WTC11 (cell line): ENCODE measurements around the gene PRRC2A. TPM values are rescaled to one million over a fixed set of nuclear protein-coding genes. Genes with fewer than 3 reads are reported as not detected.

ENCODE experiments used
- ATAC-seq: fragments of 200-7000 bp; cut with Tn5 transposase; 2 replicates; pipeline ENCODE4 v1.10.0; 2021; ENCODE audit warnings: mild to moderate bottlenecking, moderate library complexity
- CTCF ChIA-PET: fragments of 300-600 bp; sonication (Branson Sonifier 250); formaldehyde crosslinking; loops from one replicate; lab custom pipeline; 2021; ENCODE audit warnings: antibody characterized with exemption; lab: Charles Lee
- POLR2A ChIA-PET: fragments of 350-600 bp; sonication (Branson Sonifier 250); formaldehyde crosslinking; loops from one replicate; lab custom pipeline; 2021; ENCODE audit warnings: antibody characterized with exemption; lab: Charles Lee
- DNase-seq: peaks from one replicate; pipeline ENCODE4 v3.0.0; 2021; ENCODE audit warnings: low spot score
- H3K27ac Mint-ChIP-seq: 2 replicates; pipeline ENCODE4 v1.8.0; 2021; ENCODE audit warnings: mixed read lengths
- H3K27me3 Mint-ChIP-seq: 2 replicates; pipeline ENCODE4 v1.8.0; 2021; ENCODE audit warnings: low read depth, mild to moderate bottlenecking, moderate library complexity, mixed read lengths
- H3K36me3 Mint-ChIP-seq: 2 replicates; pipeline ENCODE4 v1.8.0; 2021; ENCODE audit warnings: mixed read lengths
- H3K4me1 Mint-ChIP-seq: 2 replicates; pipeline ENCODE4 v1.8.0; 2022; ENCODE audit warnings: mixed read lengths
- H3K4me3 Mint-ChIP-seq: 2 replicates; pipeline ENCODE4 v1.8.0; 2021; ENCODE audit warnings: mild to moderate bottlenecking, moderate library complexity, mixed read lengths
- H3K9me3 Mint-ChIP-seq: 2 replicates; pipeline ENCODE4 v1.8.0; 2021; ENCODE audit warnings: mixed read lengths
- AR ChIP-seq: fragments of 250-450 bp; sonication (Bioruptor Pico); IDR thresholded peaks from 2 replicates; pipeline ENCODE4 v1.9.0; 2021; ENCODE audit warnings: mild to moderate bottlenecking
- E2F4 ChIP-seq: sonication (generic); formaldehyde crosslinking; IDR thresholded peaks from 2 replicates; pipeline ENCODE4 v1.8.1; 2022; ENCODE audit warnings: low read depth, mild to moderate bottlenecking, moderate library complexity, missing genetic modification reagents, borderline replicate concordance
- E2F5 ChIP-seq: sonication (generic); formaldehyde crosslinking; IDR thresholded peaks from 2 replicates; pipeline ENCODE4 v1.8.1; 2022; ENCODE audit warnings: mild to moderate bottlenecking, moderate library complexity, missing genetic modification reagents
- ELF4 ChIP-seq: sonication (generic); formaldehyde crosslinking; IDR thresholded peaks from 2 replicates; pipeline ENCODE4 v1.8.1; 2022; ENCODE audit warnings: low read depth, mild to moderate bottlenecking, moderate library complexity, missing genetic modification reagents
- FOXK1 ChIP-seq: sonication (generic); formaldehyde crosslinking; IDR thresholded peaks from 2 replicates; pipeline ENCODE4 v1.8.0; 2022; ENCODE audit warnings: mild to moderate bottlenecking, moderate library complexity, missing genetic modification reagents
- FOXP1 ChIP-seq: sonication (generic); formaldehyde crosslinking; IDR thresholded peaks from 2 replicates; pipeline ENCODE4 v1.8.0; 2022; ENCODE audit warnings: missing genetic modification reagents, mild to moderate bottlenecking, moderate library complexity, borderline replicate concordance
- GTF2I ChIP-seq: fragments of 250-450 bp; sonication (Bioruptor Pico); conservative IDR thresholded peaks from 2 replicates; pipeline ENCODE4 v1.4.0; 2021; ENCODE audit warnings: mild to moderate bottlenecking
- HMGA2 ChIP-seq: fragments of 250-450 bp; sonication (Bioruptor Pico); IDR thresholded peaks from 2 replicates; pipeline ENCODE4 v1.4.0; 2021; ENCODE audit warnings: mild to moderate bottlenecking, moderate library complexity
- IRF2 ChIP-seq: sonication (generic); formaldehyde crosslinking; IDR thresholded peaks from 2 replicates; pipeline ENCODE4 v1.8.0; 2022; ENCODE audit warnings: low read depth, missing genetic modification reagents, borderline replicate concordance
- JAZF1 ChIP-seq: fragments of 250-450 bp; sonication (Bioruptor Pico); IDR thresholded peaks from 2 replicates; pipeline ENCODE4 v1.9.0; 2021; ENCODE audit warnings: moderate library complexity, mild to moderate bottlenecking, inconsistent platforms
- KAT7 ChIP-seq: sonication (generic); formaldehyde crosslinking; IDR thresholded peaks from 2 replicates; pipeline ENCODE4 v1.8.1; 2023; ENCODE audit warnings: missing genetic modification reagents, mild to moderate bottlenecking, borderline replicate concordance
- NR3C1 ChIP-seq: sonication (generic); formaldehyde crosslinking; conservative IDR thresholded peaks from 2 replicates; pipeline ENCODE4 v1.8.1; 2023; ENCODE audit warnings: low read depth, mild to moderate bottlenecking, missing genetic modification reagents
- SMAD3 ChIP-seq: sonication (generic); formaldehyde crosslinking; IDR thresholded peaks from 2 replicates; pipeline ENCODE4 v1.8.0; 2022; ENCODE audit warnings: missing genetic modification reagents, mild to moderate bottlenecking, borderline replicate concordance
- SOX15 ChIP-seq: fragments of 250-450 bp; sonication (Bioruptor Pico); IDR thresholded peaks from 2 replicates; pipeline ENCODE4 v1.9.0; 2021; ENCODE audit warnings: mild to moderate bottlenecking
- TCF7 ChIP-seq: sonication (generic); formaldehyde crosslinking; IDR thresholded peaks from 2 replicates; pipeline ENCODE4 v1.8.0; 2022; ENCODE audit warnings: mild to moderate bottlenecking, low read depth, missing genetic modification reagents, moderate library complexity
- TEAD1 ChIP-seq: sonication (generic); formaldehyde crosslinking; IDR thresholded peaks from 2 replicates; pipeline ENCODE4 v1.8.0; 2022; ENCODE audit warnings: mild to moderate bottlenecking, missing genetic modification reagents
- USF1 ChIP-seq: sonication (generic); formaldehyde crosslinking; IDR thresholded peaks from 2 replicates; pipeline ENCODE4 v1.8.0; 2022; ENCODE audit warnings: mild to moderate bottlenecking, missing genetic modification reagents
- USF2 ChIP-seq: sonication (generic); formaldehyde crosslinking; IDR thresholded peaks from 2 replicates; pipeline ENCODE4 v1.8.1; 2023; ENCODE audit warnings: mild to moderate bottlenecking, missing genetic modification reagents, moderate library complexity
- ZNF219 ChIP-seq: sonication (generic); formaldehyde crosslinking; IDR thresholded peaks from 2 replicates; pipeline ENCODE4 v1.8.0; 2023; ENCODE audit warnings: missing genetic modification reagents, mild to moderate bottlenecking, borderline replicate concordance
- ZNF425 ChIP-seq: fragments of 250-450 bp; sonication (Bioruptor Pico); conservative IDR thresholded peaks from 2 replicates; pipeline ENCODE4 v1.9.0; 2021; ENCODE audit warnings: mild to moderate bottlenecking
- ZNF532 ChIP-seq: fragments of 250-450 bp; sonication (Bioruptor Pico); IDR thresholded peaks from 2 replicates; pipeline ENCODE4 v1.9.0; 2021; ENCODE audit warnings: mild to moderate bottlenecking, borderline replicate concordance
- total RNA-seq: library from RNA; stranded (reverse); gene quantifications from 3 replicates; pipeline ENCODE4 v1.2.3, GENCODE V29; 2021

The PRRC2A gene
- total RNA-seq, 1 experiment from 2014 or later: 372 TPM

GRCh38 chr6:31626952-31627351 is 6.4 kb downstream of the PRRC2A start:
- TF ChIP-seq E2F4 (CRISPR knock-in tag) (no peak), JAZF1 (no peak), FOXP1 (CRISPR knock-in tag) (no peak), USF2 (CRISPR knock-in tag) (no peak), ZNF219 (CRISPR knock-in tag) (no peak), AR (no peak), HMGA2 (CRISPR knock-in tag) (no peak), ZNF425 (CRISPR knock-in tag) (no peak), FOXK1 (CRISPR knock-in tag) (no peak), SOX15 (CRISPR knock-in tag) (no peak), SMAD3 (CRISPR knock-in tag) (no peak), GTF2I (CRISPR knock-in tag) (no peak), ELF4 (no peak), NR3C1 (CRISPR knock-in tag) (no peak), IRF2 (CRISPR knock-in tag) (no peak)
- DNase-seq: no peak
- H3K36me3 Mint-ChIP-seq: peaks cover 93% of the 10 kb centered on the region
- H3K4me3 Mint-ChIP-seq: no peak overlapping the region
- H3K4me1 Mint-ChIP-seq: peaks cover 10% of the 10 kb centered on the region
- H3K9me3 Mint-ChIP-seq: no peaks in the 10 kb centered on the region
- ATAC-seq: no peak
- no peak overlapping the region for H3K27ac Mint-ChIP-seq
- H3K27me3 Mint-ChIP-seq: no peaks in the 10 kb centered on the region; the same call in 1 of the 2 replicates
- ChIA-PET CTCF (no interaction called here), POLR2A (interaction anchor here (0.7 kb wide), 2 partner anchors 9 to 30 kb away, joined by 3 read pairs; no protein-coding TSS in a partner anchor)

GRCh38 chr6:31627690-31628287 is 7.3 kb downstream of the PRRC2A start:
- DNase-seq: no peak
- POLR2A ChIA-PET: interaction anchor here (0.5 to 0.6 kb wide), 2 partner anchors 11 to 81 kb away, joined by 3 read pairs; partner anchors contain the start of gene ATP6V1G2
- no peak overlapping the region for H3K27ac Mint-ChIP-seq
- no peak for ATAC-seq
- H3K4me3 Mint-ChIP-seq: no peak overlapping the region
- H3K9me3 Mint-ChIP-seq: no peaks in the 10 kb centered on the region
- peaks cover 1% of the 10 kb centered on the region for H3K4me1 Mint-ChIP-seq
- CTCF ChIA-PET: no interaction called here
- H3K36me3 Mint-ChIP-seq: peaks cover 93% of the 10 kb centered on the region
- H3K27me3 Mint-ChIP-seq: no peaks in the 10 kb centered on the region; the same call in 1 of the 2 replicates
- TF ChIP-seq GTF2I (CRISPR knock-in tag) (no peak), E2F5 (CRISPR knock-in tag) (no peak), ZNF532 (CRISPR knock-in tag) (no peak), USF1 (CRISPR knock-in tag) (no peak), SOX15 (CRISPR knock-in tag) (no peak), IRF2 (CRISPR knock-in tag) (no peak), TEAD1 (CRISPR knock-in tag) (no peak), TCF7 (CRISPR knock-in tag) (no peak), KAT7 (CRISPR knock-in tag) (no peak)
